ENCODE measurements around the gene LRP1B.

DNA sequence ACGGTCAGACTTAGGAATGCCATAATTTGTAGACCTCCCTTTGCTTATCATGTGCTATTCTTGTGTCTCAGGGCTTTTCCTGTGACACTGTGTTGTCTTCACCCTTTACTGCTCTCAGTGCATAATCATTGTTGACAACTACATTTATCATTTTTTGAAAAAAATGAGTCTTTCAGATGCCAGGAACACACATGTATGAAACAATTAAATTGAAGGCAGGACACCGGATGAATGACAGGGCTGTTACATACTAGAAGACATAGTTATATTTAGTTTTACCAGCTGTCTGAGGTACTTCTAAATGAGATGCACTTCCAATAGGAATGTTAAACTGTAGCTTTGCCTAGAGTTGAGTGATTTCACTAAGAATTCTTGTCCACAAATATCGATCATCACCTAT is 243.5 kb downstream of the LRP1B start:
- TF ChIP-seq EZH2 (IDR thresholded peaks at IDR 0.05; ENCODE audit: insufficient read depth, poor library complexity, severe bottlenecking), result no peak
- TF ChIP-seq EZH2phosphoT487 (IDR thresholded peaks at IDR 0.05; ENCODE audit: insufficient read depth, low read depth), result no peak
